ENCODE results near the gene DDX56. TPM values are rescaled to one million over a fixed set of nuclear protein-coding genes. Genes with fewer than 3 reads are reported as not detected.
A peak's percentile ranks its signal among the peaks of the same experiment; 100 is the strongest.

The DDX56 gene
- total and polyA plus RNA-seq, 2 of the 13 experiments (the other 11 are each of a cell fraction or from before 2014, with no cell fraction given) = 82.6 to 120 TPM

- no peak for FAIRE-seq
- peak overlapping the region; percentile 55; the same call in 1 of the 2 replicates for H3K9ac ChIP-seq (ENCODE audit: insufficient read depth, low read depth, low read length)
Observed at GRCh38 chr7:44538798-44539668, 34.7 kb downstream of the DDX56 start.

More at GRCh38 chr7:44538798-44539668, 34.7 kb downstream of the DDX56 start:
- CTCF ChIA-PET (ENCODE audit: low intra/inter-chr PET ratio, low total read pairs) = no interaction called here
- Histone ChIP-seq H2AFZ (ENCODE audit: low read length) (no peak overlapping the region), H3K27me3 (ENCODE audit: control insufficient read depth in 1 of 2, insufficient read depth in 2 of 2, low read length in 2 of 2) (no peaks in the 10 kb centered on the region), H3K27ac (ENCODE audit: extremely low read length, insufficient read depth, low read length) (no peak overlapping the region), H3K79me2 (ENCODE audit: insufficient read depth, low read length) (peaks cover 59% of the 10 kb centered on the region), H3K4me3 (replicated peaks in 1 of 3; ENCODE audit: insufficient read depth in 1 of 3, low read depth in 2 of 3, low read length in 3 of 3) (peak overlapping the region; percentile 6 to 79 (median 34); a peak in 5 of 6 replicates), H3K9me3 (ENCODE audit: low read length) (no peaks in the 10 kb centered on the region), H3K4me2 (ENCODE audit: low read depth, low read length) (peak overlapping the region; percentile 98), H3K4me1 (ENCODE audit: insufficient read depth, low read length) (peaks cover 92% of the 10 kb centered on the region), H4K20me1 (ENCODE audit: insufficient read depth, low read length) (peaks cover 19% of the 10 kb centered on the region), H3K36me3 (replicated peaks in 1 of 2; ENCODE audit: control insufficient read depth in 1 of 2, insufficient read depth in 2 of 2, low read length in 2 of 2) (peaks cover 3 to 14% of the 10 kb centered on the region in 2 experiments)
- DNase-seq (ENCODE audit: low spot score) (no peak), ATAC-seq (no peak)
- intact Hi-C loops (cut with micrococcal nuclease; ENCODE audit: unreplicated experiment) (no loop called here), in situ Hi-C loops (cut with HindIII; ENCODE audit: extremely low pct_ligation_motif_present, low pct_unique_long_range_greater_than_20kb) (no loop called here)
- TF ChIP-seq ZNF230 (CRISPR knock-in tag; IDR thresholded peaks at IDR 0.05) = no peak
- no peak for TF ChIP-seq TSC22D2 (CRISPR knock-in tag; IDR thresholded peaks at IDR 0.05; ENCODE audit: borderline replicate concordance)
- TF ChIP-seq ZNF691 (CRISPR knock-in tag; IDR thresholded peaks at IDR 0.05; ENCODE audit: borderline replicate concordance, low read depth) = no peak
- TF ChIP-seq ZC3H13 (CRISPR knock-in tag; IDR thresholded peaks at IDR 0.05) = peak; percentile 88
- no peak for TF ChIP-seq ZNF574 (CRISPR knock-in tag; IDR thresholded peaks at IDR 0.05)
- TF ChIP-seq AHDC1 (CRISPR knock-in tag; IDR thresholded peaks at IDR 0.05; ENCODE audit: borderline replicate concordance) = no peak
- no peak for TF ChIP-seq ZNF746 (CRISPR knock-in tag; IDR thresholded peaks at IDR 0.05)
- peak; percentile 84 for TF ChIP-seq ZBTB38 (CRISPR knock-in tag; IDR thresholded peaks at IDR 0.05)
- no peak for TF ChIP-seq HNF4G (IDR thresholded peaks at IDR 0.05; ENCODE audit: borderline replicate concordance, low read depth, low read length)
- no peak for TF ChIP-seq HNF4G (CRISPR knock-in tag; IDR thresholded peaks at IDR 0.05; ENCODE audit: borderline replicate concordance, low read depth)
- TF ChIP-seq ZNF639 (CRISPR knock-in tag; conservative IDR thresholded peaks at IDR 0.05) = no peak
- 93% methylated on average over 12 of the region's 32 CpGs for WGBS (ENCODE audit: low lambda C conversion rate)
- POLR2A ChIA-PET = interaction anchor here (0.7 to 1.3 kb wide), 2 partner anchors 23 to 26 kb away, joined by 3 read pairs; no protein-coding TSS in a partner anchor
- BruUV-seq (replicated peaks) = no TSS peak

All from HepG2 (cell line).